ENCODE data around the gene EBF3.

The EBF3 gene

DNA sequence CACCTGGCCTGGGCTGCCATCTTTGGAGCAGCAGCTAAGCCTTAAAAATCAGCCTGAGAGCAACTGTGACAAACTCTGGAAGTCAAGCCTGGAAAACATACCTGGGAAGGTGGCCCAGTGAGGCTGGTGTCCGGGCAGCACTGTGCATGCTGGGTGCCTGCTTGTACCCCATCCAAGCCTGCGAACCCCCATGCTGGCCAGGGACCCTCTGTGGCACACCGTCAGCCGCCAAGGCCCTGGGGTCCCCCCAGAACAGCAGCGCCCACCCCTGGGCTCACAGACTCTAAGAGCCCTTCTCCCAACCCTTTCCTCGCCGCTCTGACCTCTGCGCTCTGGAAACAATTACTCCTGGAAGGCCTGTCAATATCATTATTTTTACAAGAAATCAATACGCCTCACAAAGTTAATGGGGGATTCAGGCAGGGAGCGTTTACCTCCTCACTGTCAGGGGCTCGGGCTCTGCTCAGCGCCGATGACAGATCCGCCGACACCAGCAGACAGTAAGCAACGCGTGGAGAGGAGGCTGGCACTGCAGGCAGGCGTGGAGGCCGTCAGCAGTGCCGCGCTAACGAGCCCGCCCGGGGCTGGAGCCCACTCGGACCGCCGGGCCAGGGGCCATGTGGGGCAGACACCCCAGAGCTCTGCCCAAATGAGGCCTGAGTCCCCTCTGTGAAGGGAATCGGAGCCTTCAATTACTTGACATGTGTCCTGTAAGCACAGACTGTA lies 54.4 kb downstream of the EBF3 start:
- DNase-seq (ENCODE audit: low read depth) = no peak

GRCh38 chr10:129909080-129909479 lies 55.0 kb downstream of the EBF3 start:
- no peak for DNase-seq (ENCODE audit: low read depth)

DNA sequence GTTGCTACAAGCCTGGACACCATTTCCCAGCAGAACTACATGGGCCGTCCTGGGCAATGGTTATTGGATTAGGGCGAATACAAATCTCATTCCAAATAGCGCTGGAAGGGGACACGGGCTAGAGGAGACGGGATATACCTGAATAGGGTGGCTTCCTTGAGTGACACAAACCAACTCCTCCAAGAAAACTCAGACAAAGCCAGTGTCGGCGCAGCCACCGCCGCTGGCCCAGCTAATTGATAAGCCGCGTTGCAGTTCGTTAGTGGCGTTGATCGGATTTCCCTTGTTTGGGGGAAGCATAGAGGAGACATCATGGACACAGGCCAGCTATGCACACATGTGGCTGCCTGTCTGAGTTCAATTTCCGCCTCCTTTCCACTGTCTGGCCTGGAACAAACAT lies 55.7 kb downstream of the EBF3 start:
- no peak for DNase-seq (ENCODE audit: low read depth)

GRCh38 chr10:129905553-129905952 lies 58.5 kb downstream of the EBF3 start:
- DNase-seq (ENCODE audit: low read depth) = no peak

DNA sequence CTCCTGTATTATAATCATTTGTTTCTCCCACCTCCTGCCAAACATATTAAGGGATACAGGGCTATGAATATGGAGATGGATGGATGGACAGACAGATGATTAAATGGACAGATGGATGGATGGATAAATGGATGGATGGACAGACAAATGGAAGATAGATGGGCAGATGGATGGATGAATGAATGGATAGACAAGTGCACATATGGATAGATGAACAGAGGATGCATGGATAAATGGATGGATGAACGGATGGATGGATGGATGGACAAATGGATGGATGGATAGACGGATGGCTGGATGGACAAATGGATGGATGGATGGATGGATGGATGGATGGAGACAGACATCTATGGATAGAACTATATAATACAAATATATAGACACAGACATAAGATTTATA lies 59.8 kb downstream of the EBF3 start:
- no peak for DNase-seq (ENCODE audit: low read depth)

GRCh38 chr10:129901389-129902006 lies 62.6 kb downstream of the EBF3 start:
- DNase-seq (ENCODE audit: low read depth) = no peak

DNA sequence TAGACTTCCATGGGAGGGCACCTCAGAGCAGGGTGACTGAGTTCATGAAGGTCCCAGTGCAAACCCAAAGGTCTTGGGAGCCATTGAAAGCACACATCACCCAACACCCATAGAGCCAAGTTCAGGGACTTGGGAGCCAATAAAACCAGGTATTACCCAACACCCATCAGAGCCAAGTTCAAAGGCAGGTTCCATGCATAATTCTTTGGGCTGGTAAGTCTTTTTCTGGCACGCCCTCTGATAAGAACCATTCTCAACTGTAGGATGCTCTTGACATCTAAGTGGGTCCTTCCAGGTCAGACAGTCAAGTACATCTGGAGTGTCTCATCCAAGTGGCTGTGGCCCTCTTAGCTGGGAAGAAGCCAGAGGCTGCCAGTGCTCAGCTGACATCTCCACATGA lies 63.2 kb downstream of the EBF3 start:
- DNase-seq (ENCODE audit: low read depth) = no peak

GRCh38 chr10:129899276-129900130 lies 64.6 kb downstream of the EBF3 start:
- DNase-seq (ENCODE audit: low read depth) = no peak

DNA sequence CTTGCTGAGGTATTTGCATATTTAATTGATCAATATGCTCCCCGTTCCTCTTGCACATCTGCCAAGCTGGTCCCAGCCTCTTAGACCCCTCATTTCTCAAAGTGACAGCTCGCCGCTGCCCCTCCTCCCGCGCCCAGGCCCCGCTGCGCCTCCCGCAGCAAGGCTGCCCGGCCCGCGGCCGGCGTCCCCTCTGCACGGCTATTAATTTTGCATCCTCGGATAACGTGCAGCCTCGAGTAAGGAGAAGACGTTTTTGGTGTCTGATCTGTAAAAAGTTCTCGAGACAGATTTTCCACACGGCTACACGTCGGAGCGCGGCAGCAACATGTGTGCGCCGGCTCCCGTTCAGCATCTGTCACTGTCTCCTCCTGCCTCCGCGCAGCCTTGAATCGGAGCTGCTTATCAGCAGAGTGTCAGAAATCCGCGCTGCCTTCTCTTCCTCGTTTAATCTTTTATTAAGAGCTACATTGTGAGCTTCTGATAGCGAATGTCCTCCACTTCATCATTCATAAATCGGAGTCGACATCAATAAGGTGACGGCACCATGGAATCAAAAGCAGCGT lies 65.3 kb downstream of the EBF3 start:
- DNase-seq (ENCODE audit: low read depth) = no peak

- no peak for DNase-seq (ENCODE audit: low read depth)
These were observed 66.0 kb downstream of the EBF3 start for GRCh38 chr10:129897871-129898626.

GRCh38 chr10:129896860-129897200 lies 67.2 kb downstream of the EBF3 start:
- DNase-seq (ENCODE audit: low read depth) = no peak

DNA sequence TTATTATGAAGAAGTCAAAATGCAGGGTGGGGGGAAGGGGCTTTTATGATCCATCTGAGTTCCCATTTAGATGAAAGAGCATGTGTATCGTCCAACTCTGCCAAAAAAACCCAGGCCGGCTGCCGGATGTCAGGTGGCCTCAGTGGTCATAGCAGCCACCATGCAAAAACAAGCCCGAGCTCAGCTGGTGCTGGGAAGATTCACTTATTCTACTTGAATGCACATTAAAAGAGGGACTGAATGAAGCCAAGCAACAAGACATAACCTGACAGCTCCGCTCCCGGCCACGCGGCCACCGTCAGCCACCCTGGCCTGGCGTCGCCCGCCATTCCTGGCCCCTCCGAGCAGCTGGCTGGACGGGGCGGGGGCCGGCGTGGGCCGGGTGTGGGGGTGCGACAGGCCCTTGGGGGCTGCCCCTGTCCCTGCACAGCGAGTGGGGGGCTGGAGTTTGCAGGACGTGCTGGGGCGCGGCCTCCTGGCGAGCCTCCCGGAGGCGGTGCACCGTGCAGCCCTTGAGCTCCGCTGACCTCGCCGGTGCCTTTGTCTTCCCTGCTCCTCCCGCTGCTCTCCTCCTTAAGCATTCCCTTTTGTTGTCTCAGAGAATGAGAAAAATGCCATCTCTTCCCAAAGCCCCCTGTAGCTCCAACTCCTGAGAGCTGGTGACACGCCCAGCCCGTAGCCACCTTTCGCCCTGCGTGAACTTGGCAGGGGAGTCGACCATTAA lies 67.8 kb downstream of the EBF3 start:
- no peak for DNase-seq (ENCODE audit: low read depth)

DNA sequence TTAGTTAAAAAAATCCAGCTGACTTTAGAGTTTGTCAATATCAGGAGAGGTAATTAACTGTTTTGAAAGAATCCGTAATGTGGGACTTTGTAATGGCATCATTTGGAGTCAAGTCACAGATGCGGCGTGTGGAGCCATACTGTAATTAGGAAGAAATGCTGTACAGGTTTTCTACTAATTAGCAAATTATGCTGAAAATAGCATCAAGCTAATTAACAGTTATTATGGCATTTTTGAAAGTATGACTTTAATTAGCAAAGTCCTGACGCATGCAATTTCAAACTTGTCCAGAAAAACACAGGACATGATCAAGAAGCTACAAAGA lies 68.3 kb downstream of the EBF3 start:
- DNase-seq (ENCODE audit: low read depth) = no peak

- DNase-seq (ENCODE audit: low read depth) = no peak
These were observed 69.4 kb downstream of the EBF3 start for GRCh38 chr10:129894698-129895097.

DNA sequence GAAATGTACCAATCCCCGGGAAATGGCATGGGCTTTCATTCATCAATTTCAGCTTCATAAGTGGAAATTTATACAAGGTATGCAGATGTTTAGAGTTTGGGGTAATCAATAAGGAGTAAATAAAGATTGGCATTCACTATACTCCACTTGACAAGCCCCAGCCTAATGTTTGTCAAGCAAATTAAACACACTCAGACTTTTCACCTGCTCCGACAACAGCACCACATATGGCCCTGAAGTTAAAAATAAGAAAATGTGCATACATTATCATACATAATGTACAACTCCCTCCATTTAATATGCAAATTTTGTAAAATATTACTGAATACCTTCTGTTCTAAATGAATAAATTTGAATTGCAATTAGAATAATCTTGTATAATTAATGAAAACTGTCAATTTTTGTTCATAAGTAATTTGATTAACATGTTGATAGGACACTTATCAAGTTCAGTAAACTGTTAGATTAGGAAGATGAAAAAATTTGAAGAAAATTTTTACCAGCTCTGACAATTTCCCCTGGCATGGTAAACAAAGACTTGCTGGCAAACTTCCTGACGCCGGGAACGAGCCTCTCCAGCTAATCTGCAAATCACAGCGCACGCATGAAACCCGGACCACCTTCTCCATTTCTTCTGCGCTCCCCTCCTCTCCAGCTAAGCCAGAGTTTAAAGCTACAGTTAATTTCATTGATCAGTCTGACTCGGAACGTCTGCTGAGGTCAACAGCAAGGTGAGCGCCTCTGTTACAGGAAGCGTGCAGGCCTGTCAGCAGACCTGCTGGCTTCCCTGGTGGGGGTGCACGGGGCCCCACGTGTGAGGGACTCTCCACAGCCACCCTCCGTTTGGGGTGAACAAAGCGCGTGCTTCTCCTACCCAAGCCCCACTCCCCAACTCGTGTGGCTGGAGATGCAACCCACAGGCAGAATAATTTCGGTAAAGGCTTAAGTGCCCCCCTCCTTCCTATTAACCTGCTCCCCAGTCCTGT lies 70.7 kb downstream of the EBF3 start:
- no peak for DNase-seq (ENCODE audit: low read depth)

DNA sequence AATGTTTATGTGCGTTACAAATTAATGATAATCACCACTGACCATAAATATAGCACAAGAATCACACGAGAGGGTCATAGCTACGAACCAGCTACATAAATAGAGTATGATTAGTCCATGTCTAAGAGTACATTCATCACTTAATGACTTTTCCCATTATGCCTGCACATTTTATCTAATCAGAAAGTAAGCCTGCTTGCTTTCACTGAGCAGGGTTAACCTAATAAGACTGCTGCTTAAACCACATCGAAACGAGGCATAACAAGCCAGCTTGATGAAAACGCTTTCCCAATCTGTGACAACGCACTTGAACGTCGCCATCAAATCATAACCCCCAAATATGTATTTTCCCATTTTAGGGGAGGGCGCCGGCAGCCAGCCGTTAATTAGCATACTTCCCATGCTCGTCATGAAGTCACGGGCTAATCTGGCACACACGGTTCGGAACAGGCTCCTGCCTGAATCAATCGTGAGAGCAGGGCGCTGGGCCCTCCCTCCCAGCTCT lies 71.5 kb downstream of the EBF3 start:
- DNase-seq (ENCODE audit: low read depth) = no peak

DNA sequence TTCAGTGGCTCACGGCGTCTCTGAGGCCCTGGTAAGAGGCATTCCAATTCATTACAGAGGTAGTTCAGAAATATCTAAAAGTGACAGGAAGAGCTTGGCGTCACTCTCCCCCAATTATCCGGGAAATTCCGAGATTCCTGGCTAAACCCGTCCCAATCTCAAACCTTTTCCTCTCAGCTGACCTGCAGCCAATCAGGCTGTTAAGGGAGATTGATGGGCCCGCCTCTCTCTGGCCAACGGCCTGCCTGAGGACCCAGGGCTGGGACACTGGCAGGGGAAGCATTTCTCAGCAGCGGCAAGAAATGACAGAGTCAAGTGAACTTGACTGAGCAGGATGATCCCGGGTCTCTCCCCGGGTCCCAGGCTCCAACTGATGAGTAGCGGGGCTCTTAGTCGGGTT lies 72.3 kb downstream of the EBF3 start:
- no peak for DNase-seq (ENCODE audit: low read depth)

DNA sequence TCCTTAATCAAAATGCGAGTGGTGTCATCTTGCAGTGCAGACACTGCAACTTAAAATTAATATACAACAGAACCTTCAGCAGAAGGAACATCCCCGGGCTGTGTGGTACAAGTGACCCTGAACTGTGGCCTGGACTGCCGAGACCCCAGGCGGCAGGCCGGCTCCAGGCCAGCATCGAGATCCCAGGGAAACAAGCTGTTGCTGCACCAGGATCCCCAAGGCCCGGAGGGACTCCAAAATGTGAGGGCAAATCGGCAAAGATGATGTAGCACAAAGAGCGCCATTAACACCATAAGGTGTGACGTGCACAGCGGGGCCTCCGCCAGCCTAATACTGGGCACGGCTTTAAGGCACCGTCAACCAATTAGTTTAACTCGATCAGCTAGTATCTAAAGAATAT lies 73.9 kb downstream of the EBF3 start:
- no peak for DNase-seq (ENCODE audit: low read depth)

GRCh38 chr10:129888784-129889616 lies 75.1 kb downstream of the EBF3 start:
- peak; percentile 13 for DNase-seq (ENCODE audit: low read depth)

Data from stimulated activated CD4-positive, alpha-beta T cell treated with anti-CD3 and anti-CD28 coated beads, Interleukin-2, amount 100 ng/mL, for 4 hours (primary cell).